SK-N-DZ (cell line): ENCODE measurements around the gene FGD5.

ENCODE experiments used
- DNase-seq: peaks from one replicate; pipeline ENCODE4 v3.0.0-alpha.2; 2015; ENCODE audit warnings: low spot score

Gene FGD5

GRCh38 chr3:14789221-14789620 is 29.5 kb upstream of the FGD5 start:
- no peak for DNase-seq

- DNase-seq = no peak
Observed at GRCh38 chr3:14789640-14790285, 29.0 kb upstream of the FGD5 start.

- DNase-seq = peak; percentile 63
Observed at GRCh38 chr3:14791343-14791945, 27.3 kb upstream of the FGD5 start.

GRCh38 chr3:14792691-14793121 is 26.1 kb upstream of the FGD5 start:
- DNase-seq = no peak

- DNase-seq = no peak
Observed at GRCh38 chr3:14793126-14793857, 25.5 kb upstream of the FGD5 start.

- no peak for DNase-seq
Observed at GRCh38 chr3:14793858-14794234, 24.9 kb upstream of the FGD5 start.

- DNase-seq = no peak
Observed at GRCh38 chr3:14794435-14794834, 24.3 kb upstream of the FGD5 start.

GRCh38 chr3:14795996-14796395 is 22.8 kb upstream of the FGD5 start:
- DNase-seq = no peak

GRCh38 chr3:14796403-14797077 is 22.2 kb upstream of the FGD5 start:
- DNase-seq = no peak

GRCh38 chr3:14797731-14798130 is 21.0 kb upstream of the FGD5 start:
- no peak for DNase-seq

- no peak for DNase-seq
Observed at GRCh38 chr3:14798231-14798630, 20.5 kb upstream of the FGD5 start.

GRCh38 chr3:14799146-14799545 is 19.6 kb upstream of the FGD5 start:
- no peak for DNase-seq

- DNase-seq = no peak
Observed at GRCh38 chr3:14801031-14801430, 17.7 kb upstream of the FGD5 start.

- DNase-seq = no peak
Observed at GRCh38 chr3:14801668-14802380, 16.9 kb upstream of the FGD5 start.

GRCh38 chr3:14802381-14802731 is 16.4 kb upstream of the FGD5 start:
- DNase-seq = no peak

- DNase-seq = no peak
Observed at GRCh38 chr3:14803101-14803980, 15.4 kb upstream of the FGD5 start.

GRCh38 chr3:14803981-14804834 is 14.6 kb upstream of the FGD5 start:
- DNase-seq = no peak

- DNase-seq = no peak
Observed at GRCh38 chr3:14804835-14805780, 13.7 kb upstream of the FGD5 start.
